Mucosa of rectum (tissue), 2 donors: ENCODE results near the gene GPR37L1.

Experiments
- H3K27ac ChIP-seq, 2 donors: one replicate each; pipeline ENCODE4 v1.7.0; 2013; ENCODE audit warnings: inconsistent platforms in 2 of 2, low read depth in 2 of 2, low read length in 2 of 2
- H3K27me3 ChIP-seq, 2 donors: one replicate each; pipeline ENCODE4 v1.7.0; 2013; ENCODE audit warnings: low read length in 2 of 2; ENCODE audit not compliant: control insufficient read depth in 2 of 2, insufficient read depth in 2 of 2
- H3K36me3 ChIP-seq, 2 donors: one replicate each; pipeline ENCODE4 v1.7.0; 2013; ENCODE audit warnings: low read length in 2 of 2; ENCODE audit not compliant: control insufficient read depth in 2 of 2, insufficient read depth in 2 of 2
- H3K4me1 ChIP-seq, 2 donors: one replicate each; pipeline ENCODE4 v1.7.0; 2013; ENCODE audit warnings: low read length in 2 of 2, mild to moderate bottlenecking in 1 of 2; ENCODE audit not compliant: control insufficient read depth in 2 of 2, insufficient read depth in 2 of 2
- H3K4me3 ChIP-seq, 2 donors: one replicate each; pipeline ENCODE4 v1.7.0; 2013; ENCODE audit warnings: low read length in 2 of 2
- H3K9ac ChIP-seq, 2 donors: one replicate each; pipeline ENCODE4 v1.7.0; 2013; ENCODE audit warnings: low read length in 2 of 2, low read depth in 1 of 2, mild to moderate bottlenecking in 1 of 2
- H3K9me3 ChIP-seq, 2 donors: one replicate each; pipeline ENCODE4 v1.7.0; 2013; ENCODE audit warnings: low read length in 2 of 2; ENCODE audit not compliant: control insufficient read depth in 2 of 2
- donor health status: healthy.
- donor health status: Normal muscosa, but diverticular disease.

Gene GPR37L1, protein sequence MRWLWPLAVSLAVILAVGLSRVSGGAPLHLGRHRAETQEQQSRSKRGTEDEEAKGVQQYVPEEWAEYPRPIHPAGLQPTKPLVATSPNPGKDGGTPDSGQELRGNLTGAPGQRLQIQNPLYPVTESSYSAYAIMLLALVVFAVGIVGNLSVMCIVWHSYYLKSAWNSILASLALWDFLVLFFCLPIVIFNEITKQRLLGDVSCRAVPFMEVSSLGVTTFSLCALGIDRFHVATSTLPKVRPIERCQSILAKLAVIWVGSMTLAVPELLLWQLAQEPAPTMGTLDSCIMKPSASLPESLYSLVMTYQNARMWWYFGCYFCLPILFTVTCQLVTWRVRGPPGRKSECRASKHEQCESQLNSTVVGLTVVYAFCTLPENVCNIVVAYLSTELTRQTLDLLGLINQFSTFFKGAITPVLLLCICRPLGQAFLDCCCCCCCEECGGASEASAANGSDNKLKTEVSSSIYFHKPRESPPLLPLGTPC

DNA sequence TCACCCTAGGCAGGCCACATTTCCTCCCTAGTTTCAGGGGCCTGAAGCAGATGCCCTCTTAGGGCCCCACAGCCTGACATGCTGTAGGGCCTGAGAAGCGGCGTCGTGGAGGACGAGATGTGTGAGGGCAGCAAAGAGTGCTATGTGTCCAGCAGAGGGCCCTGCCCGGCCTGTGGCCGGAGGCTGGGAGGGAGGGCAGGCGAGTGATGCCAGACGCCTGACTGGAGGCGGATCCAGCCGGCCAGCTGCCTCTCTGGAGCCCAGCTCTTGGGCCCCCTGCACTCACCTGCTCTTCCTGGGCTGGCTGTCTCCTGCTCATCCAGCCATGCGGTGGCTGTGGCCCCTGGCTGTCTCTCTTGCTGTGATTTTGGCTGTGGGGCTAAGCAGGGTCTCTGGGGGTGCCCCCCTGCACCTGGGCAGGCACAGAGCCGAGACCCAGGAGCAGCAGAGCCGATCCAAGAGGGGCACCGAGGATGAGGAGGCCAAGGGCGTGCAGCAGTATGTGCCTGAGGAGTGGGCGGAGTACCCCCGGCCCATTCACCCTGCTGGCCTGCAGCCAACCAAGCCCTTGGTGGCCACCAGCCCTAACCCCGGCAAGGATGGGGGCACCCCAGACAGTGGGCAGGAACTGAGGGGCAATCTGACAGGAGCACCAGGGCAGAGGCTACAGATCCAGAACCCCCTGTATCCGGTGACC is at the start of gene GPR37L1:
GPR37L1 (plus strand) TSS at position 279 of the 697 bp plus-strand sequence; CDS start at position 326, 47 bp downstream.
- H3K9ac ChIP-seq = no peak within 1 kb of the TSS
- H3K27me3 ChIP-seq = no peaks in the 10 kb centered on the region
- H3K9me3 ChIP-seq = no peaks in the 10 kb centered on the region
- no peak within 1 kb of the TSS for H3K27ac ChIP-seq
- H3K4me3 ChIP-seq = no peak within 1 kb of the TSS
- no peaks in the 10 kb centered on the region for H3K36me3 ChIP-seq
- peaks cover 4 to 6% of the 10 kb centered on the region in 2 donors for H3K4me1 ChIP-seq

DNA sequence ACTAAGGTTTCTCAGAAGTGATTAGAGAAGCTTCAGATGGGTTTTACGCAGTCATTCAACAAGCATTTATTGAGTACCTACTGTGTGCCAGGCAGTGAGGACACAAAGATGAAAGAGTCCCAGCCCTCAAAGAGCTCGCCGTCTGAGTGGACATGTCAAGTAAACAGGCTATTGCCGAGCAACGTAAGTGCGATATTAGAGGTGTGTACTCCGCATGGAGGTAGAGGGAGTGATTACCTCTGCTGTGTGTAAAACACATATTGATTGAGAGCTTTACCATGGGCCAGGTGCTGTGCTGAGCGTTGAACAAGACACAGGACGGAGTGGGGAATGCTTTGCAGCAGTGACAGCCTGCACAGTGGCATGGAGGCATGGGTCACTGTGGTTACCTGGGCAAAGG is 49.5 kb upstream of the GPR37L1 start:
- Histone ChIP-seq H3K9me3 (no peaks in the 10 kb centered on the region), H3K36me3 (no peaks in the 10 kb centered on the region), H3K9ac (peak overlapping the region in 1 of 2 donors; percentile 46), H3K4me3 (no peak overlapping the region), H3K27me3 (no peaks in the 10 kb centered on the region), H3K27ac (peak overlapping the region; percentile 93 to 95), H3K4me1 (peaks cover 43 to 54% of the 10 kb centered on the region in 2 donors)

DNA sequence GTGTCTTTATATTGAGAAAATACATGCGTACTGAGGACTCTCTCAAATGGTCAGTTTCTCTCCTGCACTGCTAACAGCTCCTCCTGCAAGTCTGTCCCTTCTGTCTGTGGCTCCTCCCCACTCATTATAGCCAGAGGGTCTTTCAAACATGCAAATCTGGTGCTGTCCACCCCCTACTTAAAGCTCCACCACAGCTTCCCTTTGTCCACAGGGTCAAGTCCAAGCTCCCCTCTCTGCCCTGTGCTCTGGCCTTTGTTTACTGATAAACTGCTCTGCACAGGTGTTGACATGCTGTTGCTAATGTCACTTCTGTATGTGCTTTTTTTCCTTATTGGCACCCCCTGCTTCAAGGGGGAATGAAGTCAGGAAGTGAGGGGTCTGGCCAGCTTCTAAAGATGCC is 47.7 kb upstream of the GPR37L1 start:
- no peaks in the 10 kb centered on the region for H3K27me3 ChIP-seq
- peak overlapping the region; percentile 68 to 76 for H3K9ac ChIP-seq
- H3K4me3 ChIP-seq = no peak overlapping the region
- no peaks in the 10 kb centered on the region for H3K36me3 ChIP-seq
- peaks cover 43 to 59% of the 10 kb centered on the region in 2 donors for H3K4me1 ChIP-seq
- H3K27ac ChIP-seq = peak overlapping the region; percentile 90 to 92
- no peaks in the 10 kb centered on the region for H3K9me3 ChIP-seq

DNA sequence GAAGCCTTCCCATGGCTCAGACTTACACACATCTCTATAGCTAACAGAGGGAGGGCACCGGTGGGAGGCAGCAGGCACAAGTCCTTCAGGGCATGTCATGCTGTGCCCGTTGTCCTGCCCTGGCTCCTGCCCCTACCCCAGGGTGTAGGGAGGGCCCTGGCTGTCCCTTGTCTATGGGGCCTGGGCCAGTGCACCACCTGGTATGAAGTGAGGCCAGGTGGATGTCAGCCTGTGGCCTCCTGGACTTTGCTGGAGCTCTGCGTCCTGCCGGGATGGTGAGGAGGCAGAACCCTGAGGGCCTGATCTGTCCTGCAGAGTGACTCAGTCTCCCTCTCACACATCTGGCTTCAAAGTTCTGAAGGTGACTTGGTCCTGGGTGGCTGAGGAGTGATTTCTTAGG is 47.3 kb upstream of the GPR37L1 start:
- no peaks in the 10 kb centered on the region for H3K9me3 ChIP-seq
- no peaks in the 10 kb centered on the region for H3K36me3 ChIP-seq
- peaks cover 43 to 59% of the 10 kb centered on the region in 2 donors for H3K4me1 ChIP-seq
- H3K27ac ChIP-seq = peak overlapping the region; percentile 90 to 92
- no peak overlapping the region for H3K4me3 ChIP-seq
- H3K27me3 ChIP-seq = no peaks in the 10 kb centered on the region
- H3K9ac ChIP-seq = peak overlapping the region; percentile 68 to 76

DNA sequence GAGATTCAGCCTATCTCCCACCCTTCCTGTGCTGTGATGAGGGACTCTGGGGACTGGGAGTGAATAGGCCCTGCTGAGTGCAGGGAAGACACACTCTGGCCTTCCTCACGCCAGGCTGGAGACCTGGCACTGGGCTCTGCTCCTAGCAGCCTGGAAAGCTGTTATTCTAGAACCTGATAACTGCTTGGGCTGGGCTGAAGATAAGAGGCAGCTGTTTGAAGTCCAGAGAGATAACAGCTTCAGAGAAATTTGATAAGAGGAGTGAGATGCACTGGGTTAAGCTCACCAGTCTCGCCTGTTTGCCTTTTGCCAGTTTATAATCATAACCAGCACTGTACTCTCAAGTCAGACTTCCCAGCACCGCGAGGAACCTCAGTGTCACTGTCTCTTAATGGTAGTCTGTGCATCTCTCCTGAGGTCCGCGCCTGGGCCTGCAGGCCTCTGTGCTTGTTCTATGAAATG is 46.6 kb upstream of the GPR37L1 start:
- H3K9me3 ChIP-seq = no peaks in the 10 kb centered on the region
- H3K4me3 ChIP-seq = no peak overlapping the region
- H3K4me1 ChIP-seq = peaks cover 43 to 59% of the 10 kb centered on the region in 2 donors
- H3K9ac ChIP-seq = peak overlapping the region; percentile 68 to 76
- peak overlapping the region; percentile 90 to 92 for H3K27ac ChIP-seq
- H3K36me3 ChIP-seq = no peaks in the 10 kb centered on the region
- H3K27me3 ChIP-seq = no peaks in the 10 kb centered on the region

DNA sequence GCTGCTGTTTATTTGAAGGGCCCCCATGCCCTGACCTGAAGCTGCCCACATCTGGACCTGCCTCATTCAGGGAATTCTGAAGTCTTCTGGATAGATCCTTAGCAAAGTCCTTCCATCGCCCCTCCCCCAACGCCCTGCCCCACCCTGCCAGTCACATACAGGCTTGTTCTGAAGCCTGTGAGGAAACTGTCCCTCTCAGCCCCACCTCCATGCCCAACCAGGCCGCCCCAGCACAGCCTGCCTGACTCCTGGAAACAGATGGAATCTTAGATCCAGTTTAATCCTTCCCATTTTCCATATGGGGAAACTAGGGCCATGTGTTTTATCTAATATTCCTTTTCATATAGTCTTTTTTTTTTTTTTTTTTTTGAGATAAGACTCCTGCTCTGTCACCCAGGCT is 44.5 kb upstream of the GPR37L1 start:
- Histone ChIP-seq H3K9ac (peak overlapping the region; percentile 32 to 69), H3K27me3 (no peaks in the 10 kb centered on the region)

DNA sequence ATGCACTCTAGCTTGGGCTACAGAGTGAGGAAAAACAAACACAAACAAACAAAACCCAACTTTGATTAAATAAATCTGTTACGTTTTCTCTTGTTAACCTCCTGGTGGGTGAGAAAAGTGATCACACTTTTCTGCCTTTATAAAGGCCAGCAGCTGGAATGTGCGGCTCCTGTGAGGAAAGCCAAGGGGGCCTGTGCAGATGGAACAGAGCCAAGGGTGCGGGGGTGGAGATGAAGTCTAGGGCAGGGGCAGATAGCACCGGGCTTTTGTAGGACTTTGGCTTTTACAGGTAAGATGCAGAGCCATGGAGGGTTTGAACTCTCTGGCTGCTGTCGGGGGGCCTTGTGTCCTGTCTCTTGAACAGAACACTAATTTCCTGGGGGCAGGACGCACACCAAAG is 40.7 kb upstream of the GPR37L1 start:
- Histone ChIP-seq H3K4me1 (peaks cover 30 to 50% of the 10 kb centered on the region in 2 donors), H3K9me3 (no peaks in the 10 kb centered on the region)

More for the DNA sequence above, 44.5 kb upstream of the GPR37L1 start:
- Histone ChIP-seq H3K36me3 (no peaks in the 10 kb centered on the region), H3K9me3 (no peaks in the 10 kb centered on the region), H3K4me3 (no peak overlapping the region), H3K4me1 (peaks cover 32 to 51% of the 10 kb centered on the region in 2 donors), H3K27ac (peak overlapping the region; percentile 90 to 92)

DNA sequence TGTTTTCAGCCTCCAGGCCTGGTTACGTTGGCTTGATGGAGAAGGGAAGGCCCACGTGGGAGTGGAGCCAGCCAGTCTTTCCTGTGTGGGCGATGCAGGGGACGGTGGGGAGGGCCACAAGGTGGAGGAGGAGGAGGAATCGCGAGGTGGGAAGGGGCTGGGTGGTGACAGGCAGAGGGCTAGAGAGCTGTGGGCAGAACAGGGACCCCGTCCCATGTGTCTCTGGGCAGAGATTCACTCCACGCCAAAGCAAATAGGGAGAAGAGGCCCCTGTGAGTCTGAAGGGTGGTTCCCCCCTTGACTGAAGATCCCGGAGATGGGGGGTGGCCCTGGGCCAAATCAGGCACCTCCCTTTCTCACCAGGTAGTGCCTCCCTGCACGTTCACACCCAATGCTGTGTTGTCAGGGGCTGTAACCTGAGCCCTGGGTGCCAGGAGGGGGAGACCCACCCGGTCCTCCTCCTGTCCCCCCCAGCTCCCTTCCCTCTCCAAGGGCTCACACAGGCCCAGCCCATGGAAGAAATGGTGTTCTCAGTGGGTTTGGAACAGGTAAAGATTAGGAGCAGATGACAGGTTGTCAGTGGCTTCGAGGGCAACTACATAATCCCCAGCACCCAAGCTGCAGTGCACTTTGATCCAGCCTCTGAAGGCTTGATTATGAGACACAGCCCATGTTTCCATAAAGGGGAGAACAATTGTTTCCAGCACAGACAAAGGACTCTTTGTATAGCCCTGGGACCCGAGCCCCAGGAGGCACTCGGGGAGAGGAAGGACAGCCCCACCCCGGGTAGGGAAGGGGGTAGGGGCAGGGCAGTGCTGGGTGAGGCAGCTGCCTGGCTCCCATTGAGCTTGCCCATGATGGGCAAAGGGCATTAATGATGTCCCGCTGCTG is 37.7 kb upstream of the GPR37L1 start:
- peak overlapping the region; percentile 97 to 99 for H3K27ac ChIP-seq
- no peaks in the 10 kb centered on the region for H3K9me3 ChIP-seq
- peak overlapping the region; percentile 76 to 88 for H3K9ac ChIP-seq
- peak overlapping the region; percentile 40 to 52 for H3K4me3 ChIP-seq
- no peaks in the 10 kb centered on the region for H3K27me3 ChIP-seq
- no peaks in the 10 kb centered on the region for H3K36me3 ChIP-seq
- peaks cover 29 to 49% of the 10 kb centered on the region in 2 donors for H3K4me1 ChIP-seq

More for the DNA sequence above, 40.7 kb upstream of the GPR37L1 start:
- Histone ChIP-seq H3K27ac (no peak overlapping the region), H3K4me3 (no peak overlapping the region), H3K36me3 (no peaks in the 10 kb centered on the region), H3K27me3 (no peaks in the 10 kb centered on the region), H3K9ac (peak overlapping the region; percentile 14 to 40)

DNA sequence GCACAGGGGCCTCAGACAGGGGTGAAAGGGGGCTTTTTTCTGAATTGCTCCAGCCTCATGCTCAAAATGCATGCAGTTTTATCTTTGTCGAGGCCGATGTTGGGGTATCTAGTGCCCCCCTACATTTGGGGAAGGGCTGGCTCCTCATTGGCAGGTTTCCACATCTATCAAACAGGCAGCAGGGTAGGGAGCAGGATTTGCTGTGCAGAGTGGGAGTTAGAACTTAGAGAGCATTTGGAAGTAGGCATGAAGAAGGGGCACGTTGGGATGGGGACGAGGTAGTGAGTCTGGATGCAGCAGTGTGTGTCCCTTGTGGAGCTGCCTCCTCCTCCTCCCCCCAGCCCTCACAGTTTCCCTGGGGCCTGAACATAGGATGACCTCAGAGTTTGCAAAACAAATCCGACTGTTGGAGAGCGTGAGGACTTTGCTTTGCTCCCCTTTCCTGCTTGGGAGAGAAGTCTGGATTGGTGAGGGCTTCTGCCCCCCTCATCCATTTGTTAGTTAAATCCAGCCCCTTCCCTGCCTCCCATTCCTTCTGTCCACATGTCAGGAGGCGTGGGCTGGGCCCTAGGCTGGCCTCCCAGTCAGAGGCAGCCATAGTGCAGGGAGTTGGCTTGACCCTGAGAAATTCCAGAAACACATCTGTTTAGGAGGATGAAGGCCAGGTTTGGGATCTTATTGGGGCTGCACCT is 36.9 kb upstream of the GPR37L1 start:
- peaks cover 29 to 49% of the 10 kb centered on the region in 2 donors for H3K4me1 ChIP-seq
- H3K9me3 ChIP-seq = no peaks in the 10 kb centered on the region
- H3K27me3 ChIP-seq = no peaks in the 10 kb centered on the region
- H3K4me3 ChIP-seq = peak overlapping the region in 1 of 2 donors; percentile 33
- peak overlapping the region; percentile 97 to 99 for H3K27ac ChIP-seq
- H3K9ac ChIP-seq = peak overlapping the region; percentile 76 to 88
- H3K36me3 ChIP-seq = no peaks in the 10 kb centered on the region
